NT2/D1 (cell line): Measurements from ENCODE around the gene LTBP4.
"Not testable (repeated sequence)": the region's sequence is repeated elsewhere in the genome, so short reads cannot be mapped to it uniquely, and the experiment has no call there.

Experiments
- DNase-seq: peaks from one replicate; pipeline ENCODE4 v3.0.0-alpha.2; 2011; ENCODE audit warnings: low read depth, low spot score
- H3K27me3 ChIP-seq: 2 replicates; pipeline ENCODE4 v1.6.0; 2011; ENCODE audit warnings: mild to moderate bottlenecking; ENCODE audit not compliant: insufficient read length, insufficient read depth
- H3K36me3 ChIP-seq: 2 replicates; pipeline ENCODE4 v1.6.1; 2011; ENCODE audit warnings: mild to moderate bottlenecking, low read length, mixed read lengths; ENCODE audit not compliant: insufficient read depth, insufficient read length
- H3K4me1 ChIP-seq: 2 replicates; pipeline ENCODE4 v1.5.1; 2011; ENCODE audit not compliant: insufficient read depth, insufficient read length
- H3K4me3 ChIP-seq: 2 replicates; pipeline ENCODE4 v1.5.1; 2011; ENCODE audit warnings: low read depth; ENCODE audit not compliant: insufficient read length
- H3K9ac ChIP-seq: 2 replicates; pipeline ENCODE4 v1.6.0; 2011; ENCODE audit warnings: low read depth; ENCODE audit not compliant: insufficient read length
- H3K9me3 ChIP-seq: 2 replicates; pipeline ENCODE4 v1.5.1; 2011; ENCODE audit warnings: mild to moderate bottlenecking, low read length; ENCODE audit not compliant: insufficient read depth
- SUZ12 ChIP-seq: IDR thresholded peaks from 2 replicates; pipeline ENCODE4 v1.6.1; 2011; ENCODE audit not compliant: insufficient read length, insufficient read depth; ENCODE audit errors: extremely low read depth
- YY1 ChIP-seq: IDR thresholded peaks from 2 replicates; pipeline ENCODE4 v1.6.1; 2011; ENCODE audit not compliant: insufficient read length, insufficient read depth
- ZNF274 ChIP-seq: IDR thresholded peaks from 2 replicates; pipeline ENCODE4 v1.6.1; 2011; ENCODE audit warnings: mild to moderate bottlenecking, low read depth, low read length

LTBP4 gene

DNA sequence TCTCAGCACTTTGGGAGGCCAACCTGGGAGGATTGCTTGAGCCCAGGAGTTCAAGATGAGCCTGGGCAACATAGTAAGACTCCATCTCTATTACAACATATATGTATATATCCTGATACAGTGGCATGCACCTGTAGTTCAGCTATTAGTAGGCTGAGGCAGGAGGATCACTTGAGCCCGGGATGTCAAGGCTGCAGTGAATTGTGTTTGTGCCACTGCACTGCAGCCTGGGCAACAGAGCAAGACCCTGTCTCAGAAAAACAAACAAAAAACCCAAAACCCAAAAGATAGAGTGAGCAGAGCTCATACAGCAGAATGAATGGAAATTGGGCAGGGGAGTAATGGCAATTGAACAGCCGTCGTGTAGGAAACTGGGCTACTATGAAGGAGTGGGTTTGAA, 41.8 kb upstream of the LTBP4 start:
- no peaks in the 10 kb centered on the region for H3K9me3 ChIP-seq
- no peak overlapping the region for H3K4me3 ChIP-seq
- no peaks in the 10 kb centered on the region for H3K4me1 ChIP-seq
- H3K9ac ChIP-seq = no peak overlapping the region
- no peaks in the 10 kb centered on the region for H3K36me3 ChIP-seq
- DNase-seq = no peak
- H3K27me3 ChIP-seq = peaks cover 7% of the 10 kb centered on the region
- TF ChIP-seq YY1 (no peak), SUZ12 (no peak), ZNF274 (no peak)

DNA sequence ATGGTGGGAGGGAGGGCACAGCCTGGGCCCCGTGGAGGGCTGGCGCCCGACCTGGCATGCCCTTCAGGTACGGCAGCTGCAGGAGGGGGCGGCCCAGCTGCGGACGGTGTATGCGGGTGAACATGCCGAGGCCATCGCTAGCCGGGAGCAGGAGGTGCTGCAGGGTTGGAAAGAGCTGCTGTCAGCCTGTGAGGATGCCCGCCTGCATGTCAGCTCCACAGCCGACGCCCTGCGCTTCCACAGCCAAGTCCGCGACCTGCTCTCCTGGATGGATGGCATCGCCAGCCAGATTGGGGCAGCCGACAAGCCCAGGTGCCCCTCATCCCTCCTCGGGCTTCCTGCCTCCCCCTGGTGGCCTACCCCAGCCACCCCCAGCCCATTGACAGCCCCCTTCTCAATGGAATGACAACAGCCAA, 41.1 kb upstream of the LTBP4 start:
- peaks cover under 1% of the 10 kb centered on the region for H3K27me3 ChIP-seq
- no peak for DNase-seq
- H3K4me3 ChIP-seq = no peak overlapping the region
- H3K9ac ChIP-seq = no peak overlapping the region
- no peaks in the 10 kb centered on the region for H3K36me3 ChIP-seq
- no peaks in the 10 kb centered on the region for H3K9me3 ChIP-seq
- H3K4me1 ChIP-seq = no peaks in the 10 kb centered on the region
- TF ChIP-seq ZNF274 = no peak
- TF ChIP-seq YY1 = no peak

DNA sequence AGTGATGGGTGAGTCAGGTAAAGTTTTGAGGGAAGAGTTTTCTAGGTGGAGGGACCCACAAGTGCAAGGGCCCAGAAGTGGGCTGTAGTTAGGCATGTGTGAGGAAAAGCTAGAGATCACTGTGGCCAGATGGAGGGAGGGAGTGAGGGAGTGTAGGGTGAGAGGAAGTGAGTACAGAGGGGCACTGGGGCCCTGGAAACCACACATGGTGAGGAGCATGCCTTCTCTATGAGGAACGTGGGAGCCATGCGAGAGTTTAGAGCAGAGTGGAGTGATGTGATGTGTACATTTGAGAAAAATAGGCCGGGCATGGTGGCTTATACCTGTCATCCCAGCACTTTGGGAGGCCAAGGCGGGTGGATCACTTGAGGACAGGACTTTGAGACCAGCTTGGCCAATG, 39.2 kb upstream of the LTBP4 start:
- Histone ChIP-seq H3K36me3 (no peaks in the 10 kb centered on the region), H3K4me1 (no peaks in the 10 kb centered on the region), H3K9me3 (no peaks in the 10 kb centered on the region), H3K27me3 (peaks cover 19% of the 10 kb centered on the region), H3K9ac (no peak overlapping the region), H3K4me3 (no peak overlapping the region)
- DNase-seq = no peak
- no peak for TF ChIP-seq ZNF274
- no peak for TF ChIP-seq SUZ12
- no peak for TF ChIP-seq YY1

DNA sequence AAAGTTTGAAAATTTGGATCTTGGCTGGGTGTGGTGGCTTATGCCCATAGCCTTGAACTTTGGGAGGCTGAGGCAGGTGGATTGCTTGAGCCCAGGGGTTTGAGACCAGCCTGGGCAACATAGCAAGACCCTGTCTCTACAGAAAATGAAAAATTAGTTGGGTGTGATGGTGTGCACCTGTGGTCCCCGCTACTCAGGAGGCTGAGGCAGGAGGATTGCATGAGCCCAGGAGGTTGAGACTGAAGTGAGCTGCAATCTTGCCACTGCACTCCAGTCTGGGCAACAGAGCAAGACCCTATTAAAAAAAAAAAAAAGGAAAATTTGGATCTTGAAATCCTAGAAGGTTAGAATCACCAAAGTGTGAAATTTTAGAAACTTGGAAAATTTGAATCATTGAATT, 36.6 kb upstream of the LTBP4 start:
- not testable (repeated sequence) for DNase-seq, H3K36me3 ChIP-seq, H3K4me3 ChIP-seq, H3K9me3 ChIP-seq, H3K4me1 ChIP-seq, H3K9ac ChIP-seq
- H3K27me3 ChIP-seq = peaks cover 44% of the 10 kb centered on the region

DNA sequence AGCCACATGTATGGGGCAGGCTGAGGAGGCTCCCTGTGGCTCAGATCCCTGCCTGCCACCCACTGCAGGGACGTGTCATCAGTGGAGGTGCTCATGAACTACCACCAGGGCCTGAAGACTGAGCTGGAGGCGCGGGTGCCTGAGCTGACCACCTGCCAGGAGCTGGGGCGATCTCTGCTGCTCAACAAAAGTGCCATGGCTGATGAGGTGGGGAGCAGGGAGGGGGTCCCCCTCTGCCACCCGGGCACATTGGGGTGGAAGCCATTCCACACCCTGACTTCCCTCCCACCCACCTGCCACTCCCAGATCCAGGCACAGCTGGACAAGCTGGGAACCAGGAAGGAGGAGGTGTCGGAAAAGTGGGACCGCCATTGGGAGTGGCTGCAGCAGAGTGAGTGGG, 35.8 kb upstream of the LTBP4 start:
- DNase-seq = no peak
- TF ChIP-seq ZNF274 = no peak
- no peak for TF ChIP-seq SUZ12
- TF ChIP-seq YY1 = no peak
- Histone ChIP-seq H3K4me1 (peaks cover 3% of the 10 kb centered on the region), H3K4me3 (no peak overlapping the region), H3K36me3 (no peaks in the 10 kb centered on the region), H3K27me3 (peaks cover 51% of the 10 kb centered on the region), H3K9me3 (no peaks in the 10 kb centered on the region), H3K9ac (no peak overlapping the region)

DNA sequence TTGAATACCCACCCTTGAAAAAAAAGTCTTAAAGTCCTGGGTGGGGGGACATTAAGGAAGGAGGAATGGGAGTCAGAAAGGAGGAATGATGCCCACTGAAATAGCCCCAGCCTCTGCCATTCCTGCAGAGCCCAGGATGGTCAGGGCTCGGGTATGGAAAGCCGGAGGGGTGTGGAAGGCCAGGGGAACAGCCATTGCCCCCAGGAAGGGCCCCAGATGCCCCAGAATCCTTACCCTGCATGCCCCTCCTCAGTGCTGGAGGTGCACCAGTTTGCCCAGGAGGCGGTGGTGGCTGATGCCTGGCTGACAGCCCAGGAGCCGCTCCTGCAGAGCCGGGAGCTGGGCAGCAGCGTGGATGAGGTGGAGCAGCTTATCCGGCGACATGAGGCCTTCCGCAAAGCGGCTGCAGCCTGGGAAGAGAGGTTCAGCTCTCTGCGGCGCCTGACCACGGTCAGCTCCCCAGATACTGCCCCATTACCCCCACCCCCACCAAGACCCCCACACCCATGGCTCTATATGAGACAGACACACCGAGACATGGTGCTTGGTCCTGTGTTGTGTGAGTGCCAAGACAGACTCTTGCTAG, 35.2 kb upstream of the LTBP4 start:
- no peak for TF ChIP-seq ZNF274
- no peak for TF ChIP-seq SUZ12
- no peak for TF ChIP-seq YY1
- no peak overlapping the region for H3K9ac ChIP-seq
- no peaks in the 10 kb centered on the region for H3K9me3 ChIP-seq
- no peaks in the 10 kb centered on the region for H3K36me3 ChIP-seq
- no peak for DNase-seq
- no peak overlapping the region for H3K4me3 ChIP-seq
- H3K27me3 ChIP-seq = peaks cover 51% of the 10 kb centered on the region
- peaks cover 3% of the 10 kb centered on the region for H3K4me1 ChIP-seq

DNA sequence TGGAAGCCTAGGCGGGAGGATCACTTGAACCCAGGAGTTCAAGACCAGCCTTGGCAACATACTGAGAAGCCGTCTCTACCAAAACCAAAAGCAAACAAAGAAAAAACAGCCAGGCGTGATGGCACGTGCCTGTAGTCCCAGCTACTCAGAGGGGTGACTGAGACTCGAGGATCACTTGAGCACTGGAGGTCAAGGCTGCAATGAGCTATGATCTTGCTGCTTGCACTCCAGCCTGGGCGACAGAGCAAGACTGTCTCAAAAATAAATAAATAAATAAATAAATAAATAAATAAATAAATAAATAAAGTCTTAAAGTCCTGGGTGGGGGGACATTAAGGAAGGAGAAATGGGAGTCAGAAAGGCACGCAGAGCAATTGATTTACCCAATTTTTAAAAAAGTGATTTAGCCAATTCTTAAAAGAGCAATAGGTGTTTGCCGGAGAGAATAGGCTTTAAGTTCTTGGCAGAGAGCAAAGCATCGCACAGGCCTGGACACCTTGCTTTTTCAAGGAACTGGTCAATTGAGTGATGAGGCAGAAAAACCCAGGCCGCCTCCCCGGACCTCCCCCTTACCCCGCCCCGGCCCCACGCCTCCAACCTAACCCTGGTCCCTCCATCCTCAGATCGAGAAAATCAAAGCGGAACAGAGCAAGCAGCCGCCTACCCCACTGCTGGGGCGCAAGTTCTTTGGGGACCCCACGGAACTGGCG, 34.0 kb upstream of the LTBP4 start:
- H3K4me3 ChIP-seq = peak overlapping the region; percentile 37
- TF ChIP-seq SUZ12 (no peak), ZNF274 (no peak), YY1 (no peak)
- no peaks in the 10 kb centered on the region for H3K36me3 ChIP-seq
- peaks cover 3% of the 10 kb centered on the region for H3K4me1 ChIP-seq
- H3K9me3 ChIP-seq = no peaks in the 10 kb centered on the region
- H3K9ac ChIP-seq = peak overlapping the region; percentile 61
- no peak for DNase-seq
- peaks cover 51% of the 10 kb centered on the region for H3K27me3 ChIP-seq

DNA sequence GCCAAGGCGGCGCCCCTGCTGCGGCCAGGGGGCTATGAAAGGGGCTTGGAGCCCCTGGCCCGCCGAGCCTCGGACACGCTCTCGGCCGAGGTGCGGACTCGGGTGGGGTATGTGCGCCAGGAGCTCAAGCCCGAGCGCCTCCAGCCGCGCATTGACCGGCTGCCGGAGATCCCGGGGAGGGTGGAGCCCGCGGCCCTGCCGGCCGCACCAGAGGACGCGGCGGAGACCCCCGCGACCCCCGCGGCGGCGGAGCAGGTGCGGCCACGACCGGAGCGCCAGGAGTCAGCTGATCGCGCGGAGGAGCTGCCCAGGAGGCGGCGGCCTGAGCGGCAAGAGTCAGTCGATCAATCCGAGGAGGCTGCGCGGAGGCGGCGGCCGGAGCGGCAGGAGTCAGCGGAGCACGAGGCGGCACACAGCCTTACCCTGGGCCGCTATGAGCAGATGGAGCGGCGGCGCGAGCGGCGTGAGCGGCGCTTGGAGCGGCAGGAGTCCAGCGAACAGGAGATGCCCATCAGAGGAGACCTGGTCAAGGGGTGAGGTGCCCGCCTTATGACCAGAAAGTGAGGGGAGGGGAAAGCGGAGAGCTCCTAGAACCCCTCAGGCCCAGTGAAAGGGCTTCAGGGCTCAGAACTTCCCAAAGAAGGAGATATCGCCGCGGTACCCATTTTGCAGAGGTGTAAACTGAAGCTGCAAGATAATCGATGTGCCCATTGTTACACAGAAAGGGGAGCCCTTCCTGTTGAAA, 33.2 kb upstream of the LTBP4 start:
- H3K27me3 ChIP-seq = peaks cover 51% of the 10 kb centered on the region
- H3K4me1 ChIP-seq = peaks cover 3% of the 10 kb centered on the region
- H3K9ac ChIP-seq = peak overlapping the region; percentile 61
- TF ChIP-seq YY1 (no peak), SUZ12 (peak; percentile 78)
- no peaks in the 10 kb centered on the region for H3K36me3 ChIP-seq
- no peaks in the 10 kb centered on the region for H3K9me3 ChIP-seq
- no peak for DNase-seq
- peak overlapping the region; percentile 37 for H3K4me3 ChIP-seq
